ENCODE data around the gene ASTN2. TPM values are rescaled to one million over a fixed set of nuclear protein-coding genes. Genes with fewer than 3 reads are reported as not detected.

Gene ASTN2
- total and polyA plus RNA-seq, 12 donors = 1.9 to 11.1 (median 4.0) TPM

DNA sequence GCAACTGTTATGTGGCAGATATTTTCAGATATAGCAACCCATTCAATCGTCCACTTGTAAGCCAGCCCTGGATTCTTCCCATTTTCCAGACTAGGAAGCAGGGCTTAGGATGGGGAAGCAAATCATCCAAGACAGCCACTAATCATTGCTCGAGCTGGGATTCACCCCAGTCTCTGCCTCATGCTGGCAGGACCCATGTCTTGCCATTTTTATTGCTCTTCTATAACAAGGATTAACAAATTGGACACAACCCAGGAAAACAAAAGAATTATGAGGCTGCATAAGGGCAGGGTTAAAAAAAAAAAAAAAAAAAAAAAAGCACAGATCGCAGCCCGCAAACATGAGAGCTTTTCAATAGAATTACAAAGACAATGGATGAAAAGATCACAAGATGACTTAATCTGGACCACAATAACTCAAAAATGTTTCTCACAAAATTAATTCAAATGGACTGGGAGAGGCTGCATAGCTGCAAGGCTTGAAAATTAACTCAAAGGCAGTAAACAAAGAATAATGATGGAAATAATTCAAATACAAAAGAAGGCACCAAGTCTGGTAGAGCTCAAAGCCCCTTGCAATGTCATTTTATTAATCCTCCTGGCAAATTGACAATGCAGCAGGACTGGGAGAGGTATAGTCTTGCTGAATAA, 40.7 kb downstream of the ASTN2 start:
- intact Hi-C loops (cut with DNase I) = no loop called here
- TF ChIP-seq, protein P1, sequence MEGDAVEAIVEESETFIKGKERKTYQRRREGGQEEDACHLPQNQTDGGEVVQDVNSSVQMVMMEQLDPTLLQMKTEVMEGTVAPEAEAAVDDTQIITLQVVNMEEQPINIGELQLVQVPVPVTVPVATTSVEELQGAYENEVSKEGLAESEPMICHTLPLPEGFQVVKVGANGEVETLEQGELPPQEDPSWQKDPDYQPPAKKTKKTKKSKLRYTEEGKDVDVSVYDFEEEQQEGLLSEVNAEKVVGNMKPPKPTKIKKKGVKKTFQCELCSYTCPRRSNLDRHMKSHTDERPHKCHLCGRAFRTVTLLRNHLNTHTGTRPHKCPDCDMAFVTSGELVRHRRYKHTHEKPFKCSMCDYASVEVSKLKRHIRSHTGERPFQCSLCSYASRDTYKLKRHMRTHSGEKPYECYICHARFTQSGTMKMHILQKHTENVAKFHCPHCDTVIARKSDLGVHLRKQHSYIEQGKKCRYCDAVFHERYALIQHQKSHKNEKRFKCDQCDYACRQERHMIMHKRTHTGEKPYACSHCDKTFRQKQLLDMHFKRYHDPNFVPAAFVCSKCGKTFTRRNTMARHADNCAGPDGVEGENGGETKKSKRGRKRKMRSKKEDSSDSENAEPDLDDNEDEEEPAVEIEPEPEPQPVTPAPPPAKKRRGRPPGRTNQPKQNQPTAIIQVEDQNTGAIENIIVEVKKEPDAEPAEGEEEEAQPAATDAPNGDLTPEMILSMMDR (IDR thresholded peaks at IDR 0.05) = no peak
- Histone ChIP-seq H3K36me3 (no peaks in the 10 kb centered on the region), H3K27me3 (peaks cover 0 to 6% (median 0%) of the 10 kb centered on the region in 7 donors), H3K4me3 (no peak overlapping the region), H3K27ac (no peak overlapping the region), H3K9me3 (no peaks in the 10 kb centered on the region), H3K4me1 (no peaks in the 10 kb centered on the region)
- no peak for DNase-seq
- ATAC-seq = no peak
- 68 to 71% methylated on average over 4 of the region's 4 CpGs for WGBS, 2 donors

DNA sequence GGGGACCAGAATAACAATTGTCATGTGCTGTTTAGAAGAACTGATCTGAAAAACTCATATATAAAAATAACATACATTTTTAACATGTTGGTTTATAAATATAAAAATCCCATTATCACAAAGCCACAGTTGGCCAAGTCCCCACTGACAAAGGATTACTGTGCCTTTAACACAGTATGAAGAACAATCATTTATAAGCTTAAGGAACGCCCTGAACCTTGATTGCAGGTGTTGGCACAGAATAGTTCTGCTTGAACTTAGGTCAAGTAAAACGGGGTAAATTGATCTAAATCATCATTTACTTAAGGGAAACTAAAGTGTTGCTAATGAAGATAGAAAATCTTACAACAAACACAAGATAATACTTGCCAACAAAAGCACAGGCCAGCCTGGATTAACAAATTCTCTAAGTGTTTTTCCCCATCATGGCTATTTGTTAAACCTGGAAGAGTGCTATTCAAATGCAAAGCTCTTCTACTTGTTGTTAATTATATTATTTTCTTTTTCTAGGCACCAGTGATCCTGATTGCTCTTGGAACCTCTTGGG, 46.1 kb downstream of the ASTN2 start:
- Histone ChIP-seq H3K9me3 (no peaks in the 10 kb centered on the region), H3K4me3 (no peak overlapping the region), H3K36me3 (no peaks in the 10 kb centered on the region), H3K4me1 (no peaks in the 10 kb centered on the region), H3K27ac (no peak overlapping the region), H3K27me3 (peaks cover 0 to 7% (median 0%) of the 10 kb centered on the region in 7 donors)
- intact Hi-C loops (cut with DNase I) = no loop called here
- ATAC-seq (no peak), DNase-seq (no peak)
- 22 to 27% methylated on average over 2 of the region's 2 CpGs for WGBS, 2 donors
- TF ChIP-seq, protein P1 (IDR thresholded peaks at IDR 0.05) = no peak

DNA sequence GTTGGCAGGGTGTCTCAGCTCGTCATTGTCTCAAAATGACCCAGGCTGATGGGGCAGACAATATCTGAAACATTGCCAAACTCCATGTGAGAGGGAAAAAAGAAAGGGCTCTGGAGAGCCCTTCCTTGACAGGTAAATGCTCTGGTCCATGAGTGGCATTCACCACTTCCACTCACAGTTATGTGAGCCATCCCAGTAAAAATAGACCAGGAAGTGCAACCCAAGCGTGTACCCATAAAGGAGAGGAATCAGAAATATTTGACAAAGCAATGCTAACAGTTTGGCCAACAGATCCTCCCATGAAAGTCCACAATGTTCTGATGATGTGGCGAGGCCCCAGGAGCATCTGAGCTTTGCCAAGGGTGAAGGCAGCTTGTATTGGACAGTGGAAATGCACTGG, 49.4 kb downstream of the ASTN2 start:
- intact Hi-C loops (cut with DNase I) = no loop called here

DNA sequence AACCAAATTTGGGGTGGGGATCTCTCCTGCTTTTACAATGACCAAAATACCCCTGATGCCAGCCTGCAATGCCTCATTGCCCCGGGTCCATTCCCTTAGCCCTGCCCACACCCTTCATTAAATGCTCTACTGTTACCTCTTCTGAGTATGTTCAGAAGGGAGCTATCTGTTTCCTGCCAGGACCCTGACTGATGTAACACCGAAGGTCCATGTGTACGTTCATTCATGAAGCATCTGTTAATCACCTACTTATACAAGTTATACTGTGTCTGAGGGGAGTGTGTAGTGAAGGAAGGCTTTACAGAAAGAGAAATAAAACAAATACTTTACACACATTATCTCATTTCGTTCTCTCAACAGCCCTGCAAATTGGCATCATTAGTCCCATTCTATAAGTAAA, 51.9 kb downstream of the ASTN2 start:
- Histone ChIP-seq H3K27me3 (peaks cover 0 to 7% (median 0%) of the 10 kb centered on the region in 7 donors), H3K36me3 (no peaks in the 10 kb centered on the region), H3K4me1 (no peaks in the 10 kb centered on the region), H3K27ac (no peak overlapping the region), H3K4me3 (no peak overlapping the region), H3K9me3 (no peaks in the 10 kb centered on the region)
- DNase-seq (no peak), ATAC-seq (no peak)
- intact Hi-C loops (cut with DNase I) = loop anchor here in 1 of 10 donors (1.0 kb wide), 1 partner anchor 10 kb away; no protein-coding TSS in a partner anchor
- 74 to 77% methylated on average over 4 of the region's 4 CpGs for WGBS, 2 donors
- TF ChIP-seq, protein P1 (IDR thresholded peaks at IDR 0.05) = no peak

More for the DNA sequence above, 49.4 kb downstream of the ASTN2 start:
- DNase-seq (no peak), ATAC-seq (no peak)
- Histone ChIP-seq H3K4me3 (no peak overlapping the region), H3K27me3 (peaks cover 0 to 7% (median 0%) of the 10 kb centered on the region in 7 donors), H3K36me3 (no peaks in the 10 kb centered on the region), H3K27ac (no peak overlapping the region), H3K9me3 (no peaks in the 10 kb centered on the region), H3K4me1 (no peaks in the 10 kb centered on the region)
- WGBS, 2 donors = 76 to 78% methylated on average over 3 of the region's 3 CpGs
- TF ChIP-seq, protein P1 (IDR thresholded peaks at IDR 0.05) = no peak
